Fibroblast of the aortic adventitia (primary cell): ENCODE results near the gene IMPACT. TPM values are rescaled to one million over a fixed set of nuclear protein-coding genes. Genes with fewer than 3 reads are reported as not detected.

Experiments used
- DNase-seq: peaks from one replicate; pipeline ENCODE4 v3.0.0-alpha.2; 2010; ENCODE audit warnings: low read depth
- H3K4me3 ChIP-seq: 2 replicates; pipeline ENCODE4 v1.5.1; 2011; ENCODE audit warnings: low read depth, mild to moderate bottlenecking, control low read depth, low read length, moderate library complexity
- CTCF ChIP-seq: IDR thresholded peaks from 2 replicates; pipeline ENCODE4 v1.5.1; 2011; ENCODE audit warnings: mild to moderate bottlenecking, low read length, control low read depth, inconsistent platforms; ENCODE audit not compliant: insufficient read depth
- total RNA-seq: library from RNA; depleted of rRNA; stranded (reverse); fragments of >200 nt; gene quantifications from 2 replicates; pipeline ENCODE4 v1.2.3, GENCODE V29; 2012; ENCODE audit warnings: low replicate concordance

The IMPACT gene
- total RNA-seq, 1 donor: 48.3 TPM

DNA sequence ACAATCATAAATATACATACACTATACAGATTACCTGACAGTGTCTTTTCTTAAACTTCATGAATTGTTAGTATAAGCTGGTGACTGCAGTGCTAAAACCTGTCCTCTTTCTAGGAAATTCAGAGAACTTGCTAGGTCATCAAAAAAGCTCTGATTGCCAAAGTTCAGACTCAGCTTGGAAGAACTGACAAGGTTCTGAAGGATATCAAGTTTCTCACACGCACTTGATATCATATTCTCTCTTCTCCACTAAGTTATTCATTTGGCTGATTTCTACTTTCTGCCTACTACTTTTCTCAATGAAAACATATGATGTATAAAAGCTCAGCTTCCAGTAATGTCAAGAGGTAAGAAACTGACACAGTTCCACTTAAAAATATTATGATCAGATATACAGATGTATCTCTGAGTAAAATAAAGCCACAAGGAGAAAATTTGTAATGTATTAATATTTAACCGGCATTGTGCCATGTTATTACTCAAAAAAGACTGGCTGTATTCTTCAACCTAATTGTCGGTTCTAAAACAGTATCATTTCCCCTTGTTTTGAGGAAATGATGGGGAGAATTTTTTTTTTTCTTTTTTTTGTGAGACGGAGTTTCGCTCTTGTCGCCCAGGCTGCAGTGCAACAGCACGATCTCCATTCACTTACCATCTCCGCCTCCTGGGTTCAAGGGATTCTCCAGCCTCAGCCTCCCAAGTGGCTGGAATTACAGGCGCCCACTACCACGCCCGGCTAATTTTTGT, 31.2 kb upstream of the IMPACT start:
- DNase-seq: peak; percentile 39
- no peak overlapping the region for H3K4me3 ChIP-seq
- no peak for TF ChIP-seq CTCF

DNA sequence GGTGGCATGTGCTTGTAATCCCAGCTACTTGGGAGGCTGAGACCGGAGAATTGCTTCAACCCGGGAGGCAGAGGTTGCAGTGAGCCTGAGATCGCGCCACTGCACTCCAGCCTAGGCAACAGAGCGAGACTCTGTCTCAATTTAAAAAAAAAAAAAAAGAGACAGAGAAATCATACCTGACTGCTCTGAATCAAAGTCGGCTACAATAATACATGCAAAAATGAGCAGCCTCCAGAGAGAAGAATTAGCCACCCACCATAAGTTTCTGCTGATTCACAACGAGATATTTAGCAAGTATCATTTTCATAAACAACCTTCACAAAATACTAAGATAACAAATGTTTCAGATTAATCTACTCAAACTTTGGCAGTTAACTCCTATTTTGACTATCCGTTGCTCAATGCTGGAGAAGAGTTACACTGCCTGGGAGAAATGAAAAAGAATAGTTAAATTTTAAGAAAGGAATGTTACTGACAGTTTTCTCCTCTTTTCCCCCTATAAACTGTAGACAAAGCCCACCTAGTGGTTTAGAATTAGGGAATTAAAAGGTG, 30.3 kb upstream of the IMPACT start:
- peak; percentile 28 for DNase-seq
- peak overlapping the region; percentile 74 for H3K4me3 ChIP-seq
- no peak for TF ChIP-seq CTCF

- TF ChIP-seq CTCF: no peak
- DNase-seq: peak; percentile 81
- peak overlapping the region; percentile 74 for H3K4me3 ChIP-seq
Observed at GRCh38 chr18:24397131-24397693, 29.3 kb upstream of the IMPACT start.

GRCh38 chr18:24397694-24398368, 28.6 kb upstream of the IMPACT start, which contains the start of gene OSBPL1A:
Gene OSBPL1A (minus strand): TSS chr18:24397824. CDS start chr18:24377533, 20,291 bp downstream.
- peak within 1 kb of the TSS; percentile 74 for H3K4me3 ChIP-seq
- no peak for TF ChIP-seq CTCF
- peak; percentile 86 for DNase-seq

DNA sequence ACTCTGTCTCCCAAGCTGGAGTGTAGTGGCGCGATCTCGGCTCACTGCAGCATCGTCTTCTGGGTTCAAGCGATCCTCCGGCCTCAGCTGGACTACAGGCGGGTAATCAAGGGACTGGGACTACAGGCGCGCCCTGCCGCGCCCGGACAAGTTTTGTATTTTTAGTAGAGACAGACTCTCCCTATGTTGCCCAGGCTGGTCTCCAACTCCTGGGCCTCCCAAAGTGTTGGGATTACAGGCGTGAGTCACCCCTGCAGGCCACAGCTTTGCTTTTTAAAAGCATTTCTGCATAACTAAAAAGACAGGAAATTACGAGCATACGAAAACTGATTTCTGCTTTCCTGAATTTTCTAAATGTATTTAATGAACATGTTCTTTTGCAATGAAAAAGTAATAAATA, 27.9 kb upstream of the IMPACT start:
- no peak overlapping the region for H3K4me3 ChIP-seq
- TF ChIP-seq CTCF: no peak
- DNase-seq: peak; percentile 40

- DNase-seq: no peak
- no peak overlapping the region for H3K4me3 ChIP-seq
- TF ChIP-seq CTCF: no peak
Observed at GRCh38 chr18:24400587-24400986, 25.9 kb upstream of the IMPACT start.
